ENCODE data around the gene CENPQ.
"Not testable (repeated sequence)": the region's sequence is repeated elsewhere in the genome, so short reads cannot be mapped to it uniquely, and the experiment has no call there.

The CENPQ gene

GRCh38 chr6:49462927-49463611, at the start of gene CENPQ, which contains the start of gene MMUT:
TSS of gene CENPQ (plus strand) at chr6:49463370. CDS start at chr6:49470177, 6,807 bp downstream.
TSS of gene MMUT (minus strand) at chr6:49463253. CDS start at chr6:49459466, 3,787 bp downstream.
- DNase-seq (ENCODE audit: low spot score), result peak; percentile 98

- no peak for DNase-seq (ENCODE audit: low spot score)
These were observed 47.8 kb upstream of the CENPQ start for GRCh38 chr6:49415358-49415757.

GRCh38 chr6:49416195-49416594, 47.0 kb upstream of the CENPQ start:
- DNase-seq (ENCODE audit: low spot score), result no peak

- DNase-seq (ENCODE audit: low spot score), result no peak
These were observed 39.4 kb upstream of the CENPQ start for GRCh38 chr6:49423817-49424216.

DNA sequence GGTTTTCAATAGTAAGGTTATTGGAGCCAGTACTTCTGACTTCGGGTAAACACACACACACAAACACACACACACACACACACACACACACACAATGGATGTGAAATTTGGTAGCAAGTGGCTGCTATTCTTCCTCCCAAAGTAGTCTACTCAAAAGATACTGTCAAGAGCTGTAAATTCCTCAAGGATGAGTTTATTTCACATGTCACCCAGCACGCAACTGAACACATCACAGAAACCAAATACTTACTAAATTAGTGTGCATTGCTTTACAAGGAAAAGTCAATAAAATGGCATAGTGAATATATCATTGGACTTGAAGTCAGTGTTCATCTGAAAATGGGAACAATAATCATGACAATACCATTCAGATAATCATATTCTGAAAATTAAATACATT, 33.0 kb upstream of the CENPQ start:
- peak; percentile 7 for DNase-seq (ENCODE audit: low spot score)

DNA sequence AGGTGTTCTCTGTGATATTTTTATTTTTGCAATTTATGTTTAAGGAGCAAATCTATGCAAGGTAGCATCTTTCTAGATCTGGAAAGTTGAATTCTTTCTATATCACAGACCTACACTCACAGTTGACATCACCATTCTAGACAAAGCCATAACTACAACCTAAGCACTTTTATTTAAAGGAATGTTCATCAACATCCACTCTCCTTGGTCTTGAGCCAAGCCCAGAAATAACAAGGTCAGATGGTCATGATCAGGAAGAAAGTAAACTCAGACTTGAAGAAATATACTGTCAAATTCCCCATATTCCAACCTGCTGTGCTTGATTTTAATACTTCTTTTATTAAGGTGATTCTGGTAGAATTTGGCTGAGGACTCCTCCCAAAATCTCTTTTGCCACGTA, 32.3 kb upstream of the CENPQ start:
- DNase-seq (ENCODE audit: low spot score), result no peak

DNA sequence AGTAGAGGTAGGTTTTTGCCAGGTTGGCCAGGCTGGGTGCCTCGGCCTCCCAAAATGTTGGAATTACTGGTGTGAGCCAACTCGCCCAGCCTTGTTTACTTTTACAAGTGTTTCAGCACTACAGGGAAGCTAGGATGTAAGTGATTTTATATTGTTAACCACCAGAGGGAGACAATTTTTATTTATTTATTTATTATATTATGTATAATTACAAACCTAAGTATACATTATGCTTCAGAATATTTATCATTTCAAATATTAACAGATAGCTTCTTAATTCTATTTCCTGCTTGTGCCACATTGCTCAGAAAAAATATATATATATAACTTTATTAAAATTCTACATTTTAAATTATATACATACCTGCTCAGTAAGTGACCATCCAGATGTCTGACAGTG, 9.9 kb upstream of the CENPQ start:
- DNase-seq (ENCODE audit: low spot score), result peak; percentile 12

DNA sequence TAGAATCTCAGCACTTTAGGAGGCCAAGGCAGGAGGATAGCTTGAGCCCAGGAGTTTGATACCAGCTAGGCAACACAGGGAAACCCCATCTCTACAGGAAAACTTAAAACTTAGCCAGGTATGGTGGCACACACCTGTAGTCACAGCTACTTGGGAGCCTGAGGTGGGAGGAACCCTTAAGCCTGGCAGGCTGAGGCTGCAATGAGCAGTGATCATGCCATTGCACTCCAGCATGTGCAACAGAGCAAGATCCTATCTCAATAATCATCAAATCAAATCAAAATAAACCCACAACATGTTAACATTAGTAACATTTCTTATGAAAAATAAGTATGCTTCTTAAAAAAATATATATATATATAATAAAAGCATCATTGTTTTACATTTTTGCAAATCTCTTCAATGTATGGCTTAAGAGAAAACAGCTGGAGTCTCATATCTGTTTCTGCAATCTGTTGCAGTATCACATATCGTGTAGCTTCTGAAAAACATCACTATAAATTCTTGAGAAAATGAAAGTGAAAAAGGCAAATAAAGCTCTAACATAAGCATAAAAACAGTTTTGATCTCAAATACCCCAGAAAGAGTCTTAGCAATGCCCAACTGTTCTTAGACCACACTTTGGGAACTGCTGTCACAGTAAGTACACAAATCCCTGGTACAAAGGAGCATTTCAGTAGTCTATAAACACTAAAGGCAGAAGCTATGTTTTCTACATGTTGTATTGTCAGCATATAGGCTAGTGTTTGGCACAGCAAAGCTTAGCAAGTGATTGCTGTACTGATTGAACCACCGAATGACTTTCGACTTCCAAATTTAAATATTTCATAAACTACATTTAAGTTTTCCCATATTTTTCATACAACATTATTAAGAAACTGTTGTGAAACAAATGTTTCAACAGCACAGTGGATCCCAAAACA, 8.1 kb upstream of the CENPQ start:
- no peak for DNase-seq (ENCODE audit: low spot score)

GRCh38 chr6:49457771-49458170, 5.4 kb upstream of the CENPQ start:
- no peak for DNase-seq (ENCODE audit: low spot score)

DNA sequence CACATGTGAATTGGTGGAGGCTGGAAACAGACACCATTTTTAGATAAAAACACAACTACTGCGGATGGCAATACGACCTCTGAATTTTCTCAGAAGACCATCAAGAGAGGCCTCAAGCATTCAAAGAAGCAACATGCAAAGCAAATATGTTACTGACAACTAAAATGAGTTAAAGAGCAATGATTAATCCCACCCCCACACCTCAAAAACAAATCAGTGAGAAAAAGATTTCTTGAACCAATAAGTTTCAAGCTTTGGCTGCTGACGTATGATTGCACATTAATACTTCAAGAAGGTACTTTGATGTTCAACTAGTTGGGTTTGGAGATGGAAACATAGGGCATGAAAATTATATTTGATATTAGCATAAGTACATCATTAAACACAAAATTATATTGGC, 1.1 kb upstream of the CENPQ start:
- DNase-seq (ENCODE audit: low spot score), result peak; percentile 9

- peak; percentile 7 for DNase-seq (ENCODE audit: low spot score)
These were observed 607 bp upstream of the CENPQ start for GRCh38 chr6:49462599-49462926.

- no peak for DNase-seq (ENCODE audit: low spot score)
These were observed 420 bp downstream of the CENPQ start for GRCh38 chr6:49463612-49463967.

DNA sequence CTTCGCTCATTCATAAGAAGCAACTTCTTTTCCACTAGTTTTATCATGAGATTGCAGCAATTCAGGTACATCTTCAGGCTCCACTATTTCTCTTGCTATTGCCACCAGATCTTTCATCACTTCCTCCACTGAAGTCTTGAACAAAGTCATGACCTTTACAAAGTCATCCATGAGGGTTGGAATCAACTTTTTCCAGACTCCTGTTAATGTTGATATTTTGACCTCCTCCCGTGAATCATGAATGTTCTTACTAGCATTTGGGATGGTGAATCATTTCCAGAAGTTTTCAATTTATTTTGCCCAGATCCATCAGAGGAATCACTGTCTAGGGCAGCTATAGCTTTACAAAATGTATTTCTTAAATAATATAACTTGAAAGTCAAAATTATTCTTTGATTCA, 1.5 kb downstream of the CENPQ start:
- no peak for DNase-seq (ENCODE audit: low spot score)

DNA sequence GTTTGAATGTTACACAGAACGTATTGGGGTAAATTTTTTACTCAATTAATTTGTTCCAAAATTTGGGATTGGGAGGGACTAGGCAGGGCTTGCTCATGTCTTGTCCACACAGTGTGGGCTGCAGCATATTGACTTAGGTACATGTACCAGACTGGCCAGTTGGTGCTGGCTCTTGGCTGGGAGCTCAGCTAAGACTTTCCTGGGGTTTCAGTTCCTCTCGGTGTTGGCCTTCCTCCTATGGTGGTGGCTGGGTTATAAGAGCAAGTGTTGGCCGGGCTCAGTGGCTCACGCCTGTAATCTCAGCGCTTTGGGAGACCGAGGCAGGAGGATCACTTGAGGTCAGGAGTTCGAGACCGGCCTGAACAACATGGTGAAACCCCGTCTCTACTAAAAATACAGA, 4.9 kb downstream of the CENPQ start:
- DNase-seq (ENCODE audit: low spot score), result no peak

GRCh38 chr6:49476564-49476963, 13.4 kb downstream of the CENPQ start:
- DNase-seq (ENCODE audit: low spot score), result not testable (repeated sequence)

GRCh38 chr6:49479308-49479970, 16.3 kb downstream of the CENPQ start:
- DNase-seq (ENCODE audit: low spot score), result no peak

GRCh38 chr6:49481846-49482245, 18.7 kb downstream of the CENPQ start:
- not testable (repeated sequence) for DNase-seq (ENCODE audit: low spot score)

- not testable (repeated sequence) for DNase-seq (ENCODE audit: low spot score)
These were observed 20.2 kb downstream of the CENPQ start for GRCh38 chr6:49483380-49483779.

- no peak for DNase-seq (ENCODE audit: low spot score)
These were observed 27.5 kb downstream of the CENPQ start for GRCh38 chr6:49490633-49491032.

DNA sequence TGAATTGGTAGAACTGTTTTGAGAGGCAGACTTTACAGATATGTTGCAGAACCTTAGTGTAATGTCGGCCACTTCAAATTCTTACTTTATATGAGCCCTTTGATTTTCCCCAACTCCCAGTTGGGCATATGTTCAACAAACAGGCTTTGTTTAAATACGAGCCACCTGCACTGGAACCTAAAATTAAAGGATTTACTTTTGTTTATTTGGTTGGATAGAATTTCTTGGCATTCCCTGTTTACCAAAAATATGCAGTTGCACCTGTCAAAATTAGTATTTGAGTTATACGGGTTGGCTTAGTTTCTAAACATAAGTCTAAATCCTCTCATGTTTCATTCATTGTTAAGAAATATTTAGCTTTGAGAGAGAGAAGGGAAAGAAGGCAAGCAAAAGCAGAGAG, 34.1 kb downstream of the CENPQ start:
- no peak for DNase-seq (ENCODE audit: low spot score)

DNA sequence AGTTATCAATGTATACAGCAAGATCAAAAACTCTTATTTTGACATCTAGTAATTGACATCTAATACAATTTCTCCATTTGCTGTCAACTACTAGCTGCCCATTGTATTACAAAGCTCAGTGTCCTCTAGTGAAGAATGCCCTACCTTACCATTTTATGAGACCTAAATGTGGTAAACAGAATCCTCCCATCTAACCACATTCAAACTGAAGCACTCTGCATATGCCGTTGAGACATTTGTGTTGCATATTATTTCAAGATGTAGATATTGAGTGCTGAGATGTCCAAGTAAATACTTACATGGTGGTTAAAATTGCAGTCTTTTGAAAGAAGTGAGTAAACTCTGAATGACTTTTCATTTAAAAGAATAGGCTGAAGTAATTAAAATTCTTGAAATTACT, 36.0 kb downstream of the CENPQ start:
- no peak for DNase-seq (ENCODE audit: low spot score)

GRCh38 chr6:49499623-49500022, 36.5 kb downstream of the CENPQ start, which contains the start of gene GLYATL3:
TSS of gene GLYATL3 (plus strand) at chr6:49499923. CDS start at chr6:49511991, 12,068 bp downstream.
- DNase-seq (ENCODE audit: low spot score), result no peak

DNA sequence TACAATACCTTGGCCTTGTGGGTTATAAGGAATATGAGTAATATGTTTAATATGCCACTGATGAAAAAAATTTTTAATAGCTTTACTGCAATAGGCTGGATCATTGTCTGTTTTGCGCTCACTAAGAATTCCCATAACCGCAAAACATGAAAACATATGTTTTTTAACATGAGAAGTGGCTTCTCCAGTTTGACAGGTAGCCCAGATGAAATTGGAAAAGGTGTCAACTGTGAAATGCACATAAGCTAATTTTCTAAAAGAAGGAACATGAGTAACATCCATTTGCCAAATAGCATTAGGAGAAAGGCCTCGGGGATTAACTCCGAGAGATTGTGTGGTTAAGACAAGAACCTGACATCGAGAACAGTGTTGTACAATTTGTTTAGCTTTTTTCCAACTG, 41.5 kb downstream of the CENPQ start:
- DNase-seq (ENCODE audit: low spot score), result no peak
